ENCODE results near the gene FSTL5.

- TF ChIP-seq CTCF (conservative IDR thresholded peaks at IDR 0.05; ENCODE audit: low read length) (no peak), EZH2phosphoT487 (IDR thresholded peaks at IDR 0.05; ENCODE audit: borderline replicate concordance, low read depth, low read length) (no peak)
Measured at GRCh38 chr4:161519611-161520010, 644.2 kb downstream of the FSTL5 start.

All from OCI-LY7 (cell line).